ENCODE results near the gene DDX23. TPM values are rescaled to one million over a fixed set of nuclear protein-coding genes. Genes with fewer than 3 reads are reported as not detected.
A peak's percentile ranks its signal among the peaks of the same experiment; 100 is the strongest.

The DDX23 gene
- total and polyA plus RNA-seq, 12 donors = 17.0 to 44.7 (median 30.8) TPM

DNA sequence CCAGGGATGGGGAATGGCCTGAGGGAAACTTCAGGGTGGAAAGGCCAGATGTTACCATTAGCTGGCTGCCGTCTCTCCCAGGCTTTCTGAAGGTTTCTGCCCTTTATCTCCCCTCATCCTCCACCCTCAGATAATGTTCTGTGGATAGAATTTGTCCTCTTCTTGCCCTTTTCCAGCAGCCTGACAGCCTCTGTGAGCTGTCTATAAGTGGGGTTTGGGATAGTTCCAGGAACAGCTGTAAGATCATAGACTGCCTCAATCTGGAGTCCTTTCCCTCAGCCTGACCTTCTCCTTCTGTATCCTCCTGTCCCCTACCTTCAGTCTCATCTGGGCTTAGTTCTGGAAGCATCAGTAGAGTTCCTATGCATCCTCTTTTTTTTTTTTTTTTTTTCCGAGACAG, 16.5 kb upstream of the DDX23 start:
- Histone ChIP-seq H3K4me3 (no peak overlapping the region), H3K36me3 (no peaks in the 10 kb centered on the region), H3K27ac (no peak overlapping the region), H3K4me1 (peaks cover 0 to 15% (median 6%) of the 10 kb centered on the region in 9 donors), H3K9me3 (no peaks in the 10 kb centered on the region), H3K27me3 (peaks cover 0 to 18% (median 0%) of the 10 kb centered on the region in 7 donors)
- no peak for DNase-seq
- intact Hi-C loops (cut with DNase I) = loop anchor here in 1 of 10 donors (10.0 kb wide), 1 partner anchor 66 kb away; no protein-coding TSS in a partner anchor
- 64 to 73% methylated on average over 2 of the region's 2 CpGs for WGBS, 2 donors
- ATAC-seq = no peak
- TF ChIP-seq, protein P1, sequence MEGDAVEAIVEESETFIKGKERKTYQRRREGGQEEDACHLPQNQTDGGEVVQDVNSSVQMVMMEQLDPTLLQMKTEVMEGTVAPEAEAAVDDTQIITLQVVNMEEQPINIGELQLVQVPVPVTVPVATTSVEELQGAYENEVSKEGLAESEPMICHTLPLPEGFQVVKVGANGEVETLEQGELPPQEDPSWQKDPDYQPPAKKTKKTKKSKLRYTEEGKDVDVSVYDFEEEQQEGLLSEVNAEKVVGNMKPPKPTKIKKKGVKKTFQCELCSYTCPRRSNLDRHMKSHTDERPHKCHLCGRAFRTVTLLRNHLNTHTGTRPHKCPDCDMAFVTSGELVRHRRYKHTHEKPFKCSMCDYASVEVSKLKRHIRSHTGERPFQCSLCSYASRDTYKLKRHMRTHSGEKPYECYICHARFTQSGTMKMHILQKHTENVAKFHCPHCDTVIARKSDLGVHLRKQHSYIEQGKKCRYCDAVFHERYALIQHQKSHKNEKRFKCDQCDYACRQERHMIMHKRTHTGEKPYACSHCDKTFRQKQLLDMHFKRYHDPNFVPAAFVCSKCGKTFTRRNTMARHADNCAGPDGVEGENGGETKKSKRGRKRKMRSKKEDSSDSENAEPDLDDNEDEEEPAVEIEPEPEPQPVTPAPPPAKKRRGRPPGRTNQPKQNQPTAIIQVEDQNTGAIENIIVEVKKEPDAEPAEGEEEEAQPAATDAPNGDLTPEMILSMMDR (IDR thresholded peaks at IDR 0.05) = no peak

DNA sequence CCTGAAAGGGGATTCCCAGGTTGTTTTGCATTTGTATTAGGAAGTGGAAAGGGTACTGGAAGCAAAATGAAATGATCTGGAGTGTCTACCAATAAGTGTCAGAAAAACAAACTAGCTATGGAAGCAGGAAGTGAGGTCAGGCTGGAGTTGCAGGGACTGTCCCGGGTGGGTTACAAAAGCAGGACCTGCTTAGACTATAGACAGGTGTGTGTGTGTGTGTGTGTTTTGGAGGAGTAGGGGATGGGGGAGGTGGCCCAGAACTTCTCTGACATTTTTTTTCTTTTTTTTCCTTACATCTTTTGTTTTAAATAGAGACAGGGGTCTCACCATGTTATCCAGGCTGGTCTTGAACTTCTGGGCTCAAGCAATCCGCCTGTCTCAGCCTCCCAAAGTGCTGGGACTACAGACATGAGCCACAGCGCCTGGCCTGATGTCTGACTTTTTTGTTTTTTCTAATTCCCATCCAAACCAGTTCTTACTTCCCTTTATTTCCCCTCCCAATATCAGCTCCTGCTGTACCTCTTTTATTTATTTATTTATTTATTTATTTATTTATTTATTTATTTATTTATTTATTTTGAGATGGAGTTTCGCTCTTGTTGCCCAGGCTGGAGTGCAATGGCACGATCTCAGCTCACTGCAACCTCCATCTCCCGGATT, 14.2 kb upstream of the DDX23 start:
- WGBS, 2 donors = 77 to 79% methylated on average over 6 of the region's 6 CpGs
- peak overlapping the region in 2 of 10 donors; percentile 46 to 58 for H3K27ac ChIP-seq
- intact Hi-C loops (cut with DNase I) = loop anchor here in 1 of 10 donors (10.0 kb wide), 1 partner anchor 69 kb away; no protein-coding TSS in a partner anchor
- H3K9me3 ChIP-seq = no peaks in the 10 kb centered on the region
- DNase-seq (no peak), ATAC-seq (peak in 6 of 8 donors; percentile 11 to 40 (median 20))
- peaks cover 0 to 6% (median 0%) of the 10 kb centered on the region in 9 donors for H3K36me3 ChIP-seq
- H3K4me1 ChIP-seq = peaks cover 0 to 15% (median 6%) of the 10 kb centered on the region in 9 donors
- TF ChIP-seq, protein P1 (IDR thresholded peaks at IDR 0.05) = no peak
- H3K27me3 ChIP-seq = peaks cover 0 to 33% (median 0%) of the 10 kb centered on the region in 7 donors
- peak overlapping the region; percentile 49 to 92 (median 60) for H3K4me3 ChIP-seq

DNA sequence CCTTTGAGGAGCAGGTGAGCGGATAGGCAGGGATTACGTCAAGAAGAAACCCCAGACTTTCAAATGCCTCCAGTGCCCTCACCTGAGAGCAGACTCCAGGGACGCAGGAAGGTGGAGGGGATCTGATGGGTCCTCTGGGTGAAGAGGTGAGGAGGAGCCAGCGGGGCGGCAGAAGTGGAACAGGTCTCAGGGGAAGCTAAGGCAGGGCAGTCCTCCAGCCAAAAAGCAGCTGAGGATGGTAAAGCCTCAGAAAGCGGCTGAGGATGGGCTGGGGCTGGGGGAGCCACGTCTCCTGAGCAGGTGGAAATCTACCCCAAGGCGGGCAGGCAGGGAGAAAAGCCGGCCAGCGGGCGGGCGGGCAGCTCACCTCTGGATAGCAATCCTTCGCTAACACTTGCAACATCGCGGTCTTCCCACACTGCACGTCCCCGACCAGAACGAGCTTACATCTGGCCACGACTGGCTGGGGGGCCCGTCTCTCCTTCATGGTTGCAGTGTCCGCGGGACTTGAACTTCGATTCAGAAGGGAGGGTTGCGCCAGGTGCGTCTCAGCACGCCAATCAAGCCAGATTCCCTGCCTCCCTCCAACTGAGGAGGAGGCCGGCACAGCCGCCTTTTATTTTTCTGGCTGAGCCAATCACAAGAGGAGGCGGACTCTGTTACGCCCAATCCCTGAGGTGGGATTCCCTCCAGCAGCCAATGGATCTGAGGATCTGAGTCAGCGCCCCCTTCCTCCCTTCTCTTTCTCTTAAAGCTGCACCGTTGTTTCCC, 13.5 kb upstream of the DDX23 start, which contains the start of gene RND1:
Gene RND1, minus strand, starts transcription at position 590 of the 771 bp plus-strand sequence. Its CDS starts 103 bp downstream, at position 487.
- WGBS, 2 donors = 3% methylated on average over 32 of the region's 32 CpGs

More for the DNA sequence above, 13.5 kb upstream of the DDX23 start, which contains the start of gene RND1:
- peak within 1 kb of the TSS; percentile 49 to 92 (median 60) for H3K4me3 ChIP-seq
- peaks cover 0 to 33% (median 0%) of the 10 kb centered on the region in 7 donors for H3K27me3 ChIP-seq
- no peaks in the 10 kb centered on the region for H3K9me3 ChIP-seq
- H3K4me1 ChIP-seq = peaks cover 0 to 15% (median 6%) of the 10 kb centered on the region in 9 donors
- DNase-seq (peak; percentile 80 to 93), ATAC-seq (peak; percentile 94 to 100 (median 99))
- TF ChIP-seq, protein P1 (IDR thresholded peaks at IDR 0.05) = peak in 3 of 9 donors; percentile 24 to 36 (median 32)
- peak within 1 kb of the TSS in 4 of 10 donors; percentile 31 to 58 (median 48) for H3K27ac ChIP-seq
- H3K36me3 ChIP-seq = peaks cover 0 to 7% (median 0%) of the 10 kb centered on the region in 9 donors
- intact Hi-C loops (cut with DNase I) = loop anchor here in 2 of 10 donors (2.0 to 10.0 kb wide), 2 partner anchors 17 to 69 kb away; no protein-coding TSS in a partner anchor

Measured in heart right ventricle (tissue), 16 donors.